Lower leg skin (tissue), 3 donors: ENCODE data around the gene LNX1.

Experiments
- POLR2A ChIP-seq, 2 donors: fragments of 450-650 bp; IDR thresholded peaks; one replicate each; pipeline ENCODE4 v1.6.1; 2016 to 2017; ENCODE audit warnings: antibody characterized with exemption in 2 of 2, mild to moderate bottlenecking in 1 of 2, moderate library complexity in 1 of 2
- TF ChIP-seq, protein P1 (sequence below), 3 donors: fragments of 450-650 bp; IDR thresholded peaks; one replicate each; pipeline ENCODE4 v1.5.1; 2016; ENCODE audit warnings: antibody characterized with exemption in 3 of 3, mild to moderate bottlenecking in 3 of 3, moderate library complexity in 2 of 3

DNA sequence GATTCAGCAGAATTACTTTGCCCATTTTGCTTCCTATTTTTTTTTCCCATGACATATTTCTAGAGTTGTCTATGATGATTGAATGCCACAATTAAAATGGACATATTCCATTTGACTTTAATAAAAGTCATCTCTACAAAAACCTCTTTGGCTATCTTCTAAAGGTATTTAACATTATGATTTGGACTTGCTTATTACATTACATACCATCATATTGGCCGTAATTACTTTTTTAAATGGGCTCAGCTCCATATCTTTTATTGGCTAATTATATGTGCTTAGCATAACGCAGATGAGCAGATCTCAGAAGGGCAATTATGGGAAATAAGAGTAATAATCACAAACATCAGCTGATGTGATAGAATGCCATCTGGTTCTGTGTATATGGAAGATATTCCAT, 4.5 kb upstream of the LNX1 start:
- TF ChIP-seq, protein P1, sequence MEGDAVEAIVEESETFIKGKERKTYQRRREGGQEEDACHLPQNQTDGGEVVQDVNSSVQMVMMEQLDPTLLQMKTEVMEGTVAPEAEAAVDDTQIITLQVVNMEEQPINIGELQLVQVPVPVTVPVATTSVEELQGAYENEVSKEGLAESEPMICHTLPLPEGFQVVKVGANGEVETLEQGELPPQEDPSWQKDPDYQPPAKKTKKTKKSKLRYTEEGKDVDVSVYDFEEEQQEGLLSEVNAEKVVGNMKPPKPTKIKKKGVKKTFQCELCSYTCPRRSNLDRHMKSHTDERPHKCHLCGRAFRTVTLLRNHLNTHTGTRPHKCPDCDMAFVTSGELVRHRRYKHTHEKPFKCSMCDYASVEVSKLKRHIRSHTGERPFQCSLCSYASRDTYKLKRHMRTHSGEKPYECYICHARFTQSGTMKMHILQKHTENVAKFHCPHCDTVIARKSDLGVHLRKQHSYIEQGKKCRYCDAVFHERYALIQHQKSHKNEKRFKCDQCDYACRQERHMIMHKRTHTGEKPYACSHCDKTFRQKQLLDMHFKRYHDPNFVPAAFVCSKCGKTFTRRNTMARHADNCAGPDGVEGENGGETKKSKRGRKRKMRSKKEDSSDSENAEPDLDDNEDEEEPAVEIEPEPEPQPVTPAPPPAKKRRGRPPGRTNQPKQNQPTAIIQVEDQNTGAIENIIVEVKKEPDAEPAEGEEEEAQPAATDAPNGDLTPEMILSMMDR (IDR thresholded peaks at IDR 0.05), result no peak
- no peak for TF ChIP-seq POLR2A (IDR thresholded peaks at IDR 0.05)
